Thymus (tissue), 11 donors: ENCODE measurements around the gene LARGE1. TPM values are rescaled to one million over a fixed set of nuclear protein-coding genes. Genes with fewer than 3 reads are reported as not detected.

Source experiments
- DNase-seq, 9 donors: peaks; one replicate each; pipeline ENCODE4 v3.0.0-alpha.2; 2013; ENCODE audit warnings: low spot score in 9 of 9, low read depth in 6 of 9, missing footprints in 1 of 9
- H3K27ac ChIP-seq, 2 donors: one replicate each; pipeline ENCODE4 v1.5.1; 2013; ENCODE audit warnings: control low read depth in 1 of 2, low read depth in 1 of 2, low read length in 1 of 2, mild to moderate bottlenecking in 1 of 2, moderate library complexity in 1 of 2
- H3K27me3 ChIP-seq, 2 donors: one replicate each; pipeline ENCODE4 v1.5.1; 2013; ENCODE audit warnings: low read length in 1 of 2; ENCODE audit not compliant: control insufficient read depth in 2 of 2, insufficient read depth in 1 of 2
- H3K36me3 ChIP-seq, 2 donors: one replicate each; pipeline ENCODE4 v1.5.1; 2013; ENCODE audit warnings: low read length in 1 of 2, mild to moderate bottlenecking in 1 of 2, moderate library complexity in 1 of 2; ENCODE audit not compliant: control insufficient read depth in 2 of 2, insufficient read depth in 2 of 2
- H3K4me1 ChIP-seq, 2 donors: one replicate each; pipeline ENCODE4 v1.5.1; 2013; ENCODE audit warnings: low read length in 2 of 2; ENCODE audit not compliant: control insufficient read depth in 2 of 2, insufficient read depth in 2 of 2
- H3K4me3 ChIP-seq, 2 donors: one replicate each; pipeline ENCODE4 v1.5.1; 2013; ENCODE audit warnings: low read length in 2 of 2, control low read depth in 1 of 2, mild to moderate bottlenecking in 1 of 2
- H3K9me3 ChIP-seq, 2 donors: one replicate each; pipeline ENCODE4 v1.5.1; 2013; ENCODE audit warnings: low read length in 1 of 2, mild to moderate bottlenecking in 1 of 2; ENCODE audit not compliant: control insufficient read depth in 2 of 2, insufficient read depth in 1 of 2
- WGBS: extraction: QIAGEN DNeasy Blood & Tissue Kit; methylation state at CpG from one replicate; pipeline ENCODE4 v1.1.7; 2013; 5-methylcytosine and 5-hydroxymethylcytosine counted together
- polyA plus RNA-seq: library from polyadenylated mRNA; stranded (reverse); fragments of 200-250 nt; gene quantifications from one replicate; pipeline ENCODE4 v1.2.3, GENCODE V29; 2013
- total RNA-seq: library from RNA; stranded (reverse); fragments of 120-200 nt; gene quantifications from one replicate; pipeline ENCODE4 v1.2.4, GENCODE V29; 2013
- donor health status: healthy.

LARGE1 gene
- total and polyA plus RNA-seq, 2 donors = 1.8 to 3.1 TPM

DNA sequence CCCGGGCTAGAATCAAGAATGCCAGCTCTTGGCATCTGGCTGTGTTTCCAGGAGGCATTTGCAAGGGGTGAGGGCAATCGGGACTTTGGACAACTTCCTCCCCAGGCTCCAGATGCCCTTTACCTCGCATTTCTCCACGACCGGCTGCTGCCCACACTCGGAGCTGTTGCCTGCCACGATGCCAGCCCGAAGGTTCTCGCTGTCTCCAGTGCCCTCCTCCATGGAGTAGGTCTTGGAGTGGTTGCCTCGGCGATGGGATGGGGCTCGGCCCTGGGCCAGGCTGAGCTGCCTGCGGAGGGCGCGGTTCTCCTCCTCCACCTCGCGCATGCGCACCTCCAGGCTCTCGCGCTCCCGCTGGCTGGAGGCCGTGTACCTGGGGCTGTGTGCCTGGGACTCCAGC, 270.0 kb downstream of the LARGE1 start:
- no peak overlapping the region for H3K4me3 ChIP-seq
- DNase-seq = no peak

DNA sequence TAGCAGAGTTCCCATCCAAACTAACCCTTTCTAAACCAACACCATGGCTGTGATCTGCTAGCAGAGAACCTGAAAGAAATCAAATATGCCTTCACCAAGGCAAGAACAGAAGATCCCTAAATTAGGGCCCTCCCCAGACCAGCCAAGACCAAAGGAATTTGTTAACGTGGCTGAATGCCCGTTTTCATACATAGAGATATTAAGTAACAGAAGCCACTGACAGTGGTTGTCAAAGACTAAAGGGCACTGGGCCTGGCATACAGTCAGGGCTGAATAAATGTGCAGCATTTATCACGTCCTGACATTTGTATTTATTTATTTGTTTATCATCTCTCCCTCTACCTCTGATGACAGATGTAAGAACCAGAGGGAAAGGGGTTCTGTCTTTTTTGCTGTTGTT, 271.8 kb downstream of the LARGE1 start:
- no peak overlapping the region for H3K4me3 ChIP-seq
- no peak overlapping the region for H3K27ac ChIP-seq
- 91% methylated on average over 3 of the region's 3 CpGs for WGBS
- H3K36me3 ChIP-seq = no peaks in the 10 kb centered on the region
- no peaks in the 10 kb centered on the region for H3K4me1 ChIP-seq
- no peaks in the 10 kb centered on the region for H3K27me3 ChIP-seq
- DNase-seq = no peak
- peaks cover 0 to 5% of the 10 kb centered on the region in 2 donors for H3K9me3 ChIP-seq

More for the DNA sequence above, 270.0 kb downstream of the LARGE1 start:
- Histone ChIP-seq H3K9me3 (peaks cover 0 to 5% of the 10 kb centered on the region in 2 donors), H3K27ac (no peak overlapping the region), H3K4me1 (no peaks in the 10 kb centered on the region), H3K36me3 (no peaks in the 10 kb centered on the region), H3K27me3 (no peaks in the 10 kb centered on the region)
- WGBS = 81% methylated on average over 22 of the region's 22 CpGs

DNA sequence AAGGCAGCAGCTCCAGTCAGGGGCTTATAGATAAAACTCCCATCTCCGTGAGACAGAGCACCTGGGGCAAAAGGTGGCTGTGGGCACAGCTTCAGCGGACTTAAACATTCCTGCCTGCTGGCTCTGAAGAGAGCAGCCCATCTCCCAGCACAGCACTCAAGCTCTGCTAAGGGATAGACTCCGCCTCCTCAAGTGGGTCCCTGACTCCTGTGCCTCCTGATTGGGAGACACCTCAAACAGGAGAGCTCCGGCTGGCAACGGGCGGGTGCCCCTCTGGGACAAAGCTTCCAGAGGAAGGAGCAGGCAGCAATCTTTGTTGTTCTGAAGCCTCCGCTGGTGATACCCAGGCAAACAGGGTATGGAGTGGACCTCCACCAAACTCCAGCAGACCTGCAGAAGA, 279.4 kb downstream of the LARGE1 start:
- Histone ChIP-seq H3K9me3 (no peaks in the 10 kb centered on the region), H3K27ac (no peak overlapping the region), H3K4me3 (no peak overlapping the region), H3K27me3 (no peaks in the 10 kb centered on the region), H3K36me3 (no peaks in the 10 kb centered on the region), H3K4me1 (no peaks in the 10 kb centered on the region)
- no peak for DNase-seq
- WGBS = 88% methylated on average over 7 of the region's 7 CpGs

DNA sequence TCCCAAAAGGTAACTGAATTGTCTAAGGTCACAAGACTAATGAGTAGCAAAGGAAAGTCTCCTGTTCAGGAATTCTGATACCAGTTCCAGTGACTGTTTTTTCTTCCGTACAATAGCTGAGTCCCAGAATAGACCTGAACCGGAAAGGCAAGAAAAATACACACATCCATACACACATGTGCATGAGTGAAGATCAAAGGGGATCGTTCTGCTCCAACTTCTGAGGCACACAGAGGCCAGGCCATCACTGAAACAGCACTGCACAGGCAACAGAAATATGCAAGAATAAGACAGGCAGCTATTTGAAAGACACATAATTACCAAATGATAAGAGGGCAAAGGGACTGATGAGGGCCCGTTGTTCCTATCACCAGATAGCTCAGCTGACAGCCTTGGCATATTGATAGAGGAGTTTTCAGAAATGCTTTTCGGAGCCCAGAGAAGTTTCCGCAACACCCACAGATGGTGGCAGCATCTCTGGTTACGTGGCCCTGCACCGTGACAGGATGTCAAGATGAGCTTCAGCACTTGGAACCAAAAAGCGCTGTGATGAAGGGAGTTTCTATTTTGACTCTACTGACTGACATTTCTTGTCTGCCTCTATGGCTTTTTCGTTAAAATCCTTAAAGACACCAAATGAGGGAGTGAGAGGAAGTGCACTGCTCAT, 280.6 kb downstream of the LARGE1 start:
- Histone ChIP-seq H3K27me3 (no peaks in the 10 kb centered on the region), H3K4me3 (no peak overlapping the region), H3K27ac (no peak overlapping the region), H3K36me3 (no peaks in the 10 kb centered on the region), H3K9me3 (no peaks in the 10 kb centered on the region), H3K4me1 (no peaks in the 10 kb centered on the region)
- no peak for DNase-seq
- WGBS = 87% methylated on average over 10 of the region's 10 CpGs

DNA sequence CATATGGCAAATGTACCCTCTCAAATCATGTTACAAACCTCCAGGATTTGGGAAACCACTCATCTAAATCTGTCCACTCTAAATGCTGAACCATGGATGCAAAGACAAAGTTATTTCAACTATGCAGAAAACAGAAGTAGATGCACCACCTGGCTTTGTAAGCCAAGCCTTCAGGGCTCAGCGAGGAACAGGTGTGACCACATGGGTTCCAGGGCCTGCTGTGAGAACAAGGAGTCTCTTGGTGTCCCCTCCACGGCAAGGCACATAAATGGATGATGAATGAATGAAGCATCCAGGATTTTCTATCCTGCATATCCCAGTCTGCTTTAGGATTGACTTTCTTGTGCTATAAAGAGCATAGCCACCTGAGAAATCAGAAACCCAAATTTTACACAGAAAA, 284.5 kb downstream of the LARGE1 start:
- Histone ChIP-seq H3K36me3 (no peaks in the 10 kb centered on the region), H3K9me3 (no peaks in the 10 kb centered on the region), H3K4me1 (no peaks in the 10 kb centered on the region), H3K27ac (no peak overlapping the region), H3K27me3 (no peaks in the 10 kb centered on the region), H3K4me3 (no peak overlapping the region)
- WGBS = 44% methylated on average over 2 of the region's 2 CpGs
- no peak for DNase-seq

DNA sequence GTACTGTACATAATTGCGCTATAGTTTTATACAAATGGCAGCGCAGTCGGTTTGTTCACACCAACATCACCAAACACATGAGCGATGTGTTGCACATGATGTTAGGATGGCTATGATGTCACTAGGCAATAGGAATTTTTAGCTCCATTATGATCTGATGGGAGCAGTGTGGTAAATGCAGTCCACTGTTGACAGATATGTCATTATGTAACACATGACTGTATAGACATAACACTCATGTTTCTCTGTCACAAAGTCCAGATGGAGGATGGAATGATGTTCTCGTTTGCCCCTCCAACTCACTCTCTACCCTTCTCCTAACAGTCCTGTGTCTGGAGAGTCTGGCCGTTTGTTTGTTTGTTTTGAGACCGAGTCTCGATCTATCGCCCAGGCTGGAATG, 288.5 kb downstream of the LARGE1 start:
- no peak overlapping the region for H3K4me3 ChIP-seq
- no peaks in the 10 kb centered on the region for H3K36me3 ChIP-seq
- no peak for DNase-seq
- H3K27ac ChIP-seq = no peak overlapping the region
- H3K27me3 ChIP-seq = no peaks in the 10 kb centered on the region
- H3K4me1 ChIP-seq = no peaks in the 10 kb centered on the region
- 93% methylated on average over 9 of the region's 9 CpGs for WGBS
- peaks cover 0 to 4% of the 10 kb centered on the region in 2 donors for H3K9me3 ChIP-seq

DNA sequence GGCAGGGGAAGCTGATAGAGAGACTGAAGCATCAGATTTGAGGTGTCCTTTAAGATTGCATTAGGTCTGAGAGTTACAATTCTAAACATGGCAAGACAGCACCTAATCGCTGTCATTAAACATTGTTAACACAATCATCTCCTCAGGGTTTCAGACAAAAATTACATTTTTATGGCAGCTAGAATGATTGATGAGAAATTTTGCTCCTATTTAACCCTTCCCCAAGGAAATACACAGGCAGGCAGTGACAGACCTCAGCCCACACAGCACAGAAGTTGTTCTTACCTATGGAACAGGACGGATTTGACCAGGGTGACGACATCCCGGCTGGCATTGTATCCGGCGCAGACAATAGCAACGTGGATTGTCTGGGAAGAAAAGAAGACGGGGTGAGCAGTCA, 294.3 kb downstream of the LARGE1 start:
- H3K9me3 ChIP-seq = peaks cover 0 to 4% of the 10 kb centered on the region in 2 donors
- no peak overlapping the region for H3K27ac ChIP-seq
- no peaks in the 10 kb centered on the region for H3K27me3 ChIP-seq
- H3K4me1 ChIP-seq = no peaks in the 10 kb centered on the region
- no peak for DNase-seq
- H3K4me3 ChIP-seq = no peak overlapping the region
- 93% methylated on average over 8 of the region's 8 CpGs for WGBS
- H3K36me3 ChIP-seq = no peaks in the 10 kb centered on the region

DNA sequence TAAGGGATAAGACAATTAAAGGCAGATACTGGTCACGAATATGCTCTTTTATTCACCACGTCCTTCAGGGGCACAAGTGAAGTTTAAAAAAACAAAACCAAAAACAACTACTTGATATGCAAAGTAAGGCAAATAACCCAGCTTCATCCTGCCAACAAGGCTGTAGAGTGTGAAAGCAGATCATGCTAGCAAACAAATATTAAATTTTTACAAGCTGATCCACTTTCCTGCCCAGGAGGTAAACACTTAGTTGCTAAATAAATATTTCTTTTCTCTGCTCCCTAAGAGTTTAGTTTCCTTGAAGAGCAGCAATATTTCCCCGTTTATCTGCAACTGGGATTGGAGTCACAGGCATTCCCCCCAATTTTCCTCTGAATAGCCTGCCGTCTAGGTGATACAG, 300.2 kb downstream of the LARGE1 start:
- DNase-seq = no peak
- Histone ChIP-seq H3K4me1 (no peaks in the 10 kb centered on the region), H3K4me3 (no peak overlapping the region), H3K27me3 (no peaks in the 10 kb centered on the region), H3K27ac (no peak overlapping the region), H3K9me3 (no peaks in the 10 kb centered on the region), H3K36me3 (no peaks in the 10 kb centered on the region)
- WGBS = 94% methylated on average over 4 of the region's 4 CpGs

DNA sequence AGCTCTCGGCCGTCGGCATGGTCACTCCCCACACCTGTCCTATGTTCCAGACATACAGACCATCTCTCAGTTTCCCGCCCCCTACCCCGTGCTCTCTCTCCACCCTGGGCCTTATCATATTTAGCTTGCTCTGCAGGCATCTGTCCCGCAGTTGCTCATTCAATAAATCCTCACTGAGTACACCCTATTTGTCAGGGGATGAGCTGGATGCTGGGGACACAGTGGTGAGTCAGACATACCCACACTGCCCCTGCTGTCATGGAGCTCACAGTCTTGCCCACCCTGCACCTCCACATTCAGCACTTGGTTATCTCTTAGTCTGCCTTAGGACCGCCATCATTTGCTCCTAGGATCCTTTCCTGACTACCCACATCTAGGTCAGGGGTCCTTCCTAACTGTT, 313.8 kb downstream of the LARGE1 start:
- WGBS = 96% methylated on average over 7 of the region's 7 CpGs

More for the DNA sequence above, 313.8 kb downstream of the LARGE1 start:
- Histone ChIP-seq H3K4me1 (no peaks in the 10 kb centered on the region), H3K9me3 (no peaks in the 10 kb centered on the region), H3K4me3 (no peak overlapping the region), H3K27ac (no peak overlapping the region), H3K27me3 (no peaks in the 10 kb centered on the region), H3K36me3 (no peaks in the 10 kb centered on the region)
- no peak for DNase-seq
